ENCODE data around the gene NFATC2IP.
"Not testable (repeated sequence)": the region's sequence is repeated elsewhere in the genome, so short reads cannot be mapped to it uniquely, and the experiment has no call there.

The NFATC2IP gene

DNA sequence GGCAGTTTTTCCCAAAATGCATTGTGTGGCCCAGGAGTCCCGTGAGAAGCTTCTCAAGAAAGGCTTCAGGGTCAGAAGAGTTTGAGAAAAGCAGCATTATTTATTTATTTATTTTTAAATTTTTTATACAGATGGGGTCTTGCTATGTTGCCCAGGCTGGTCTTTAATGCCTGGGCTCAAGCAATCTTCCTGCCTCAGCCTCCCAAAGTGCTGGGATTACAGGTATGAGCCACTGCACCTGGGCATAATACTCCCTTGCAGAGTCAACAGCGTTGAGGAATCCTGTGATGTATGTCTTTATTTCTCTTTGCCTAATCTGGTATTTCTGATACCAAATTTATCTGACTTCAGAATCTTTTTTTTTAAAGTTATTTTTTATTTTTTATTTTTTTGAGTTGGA is 49.3 kb downstream of the NFATC2IP start:
- no peak for DNase-seq

DNA sequence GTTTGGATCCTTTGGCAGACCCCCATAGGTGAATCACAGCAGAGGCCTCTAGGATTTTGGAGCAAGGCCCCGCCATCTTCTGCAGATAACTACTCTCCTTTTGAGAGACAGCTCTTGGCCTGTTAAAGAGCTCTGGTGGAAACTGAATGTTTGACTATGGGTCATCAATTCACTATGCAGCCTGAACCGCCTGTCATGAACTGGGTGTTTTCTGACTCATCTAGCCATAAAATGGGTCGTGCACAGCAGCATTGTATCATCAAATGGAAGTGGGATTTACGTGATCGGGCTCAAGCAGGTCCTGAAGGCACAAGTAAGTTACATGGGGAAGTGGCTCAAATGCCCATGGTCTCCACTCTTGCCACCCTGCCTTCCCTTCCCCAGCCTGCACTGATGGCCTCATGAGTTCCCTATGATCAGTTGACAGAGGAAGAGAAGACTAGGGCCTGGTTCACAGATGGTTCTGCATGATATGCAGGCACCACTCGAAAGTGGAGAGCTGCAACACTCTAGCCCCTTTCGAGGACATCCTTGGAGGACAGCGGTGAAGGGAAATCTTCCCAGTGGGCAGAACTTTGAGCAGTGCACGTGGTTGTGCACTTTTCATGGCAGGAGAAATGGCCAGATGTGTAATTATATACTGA is 53.9 kb downstream of the NFATC2IP start:
- not testable (repeated sequence) for DNase-seq

DNA sequence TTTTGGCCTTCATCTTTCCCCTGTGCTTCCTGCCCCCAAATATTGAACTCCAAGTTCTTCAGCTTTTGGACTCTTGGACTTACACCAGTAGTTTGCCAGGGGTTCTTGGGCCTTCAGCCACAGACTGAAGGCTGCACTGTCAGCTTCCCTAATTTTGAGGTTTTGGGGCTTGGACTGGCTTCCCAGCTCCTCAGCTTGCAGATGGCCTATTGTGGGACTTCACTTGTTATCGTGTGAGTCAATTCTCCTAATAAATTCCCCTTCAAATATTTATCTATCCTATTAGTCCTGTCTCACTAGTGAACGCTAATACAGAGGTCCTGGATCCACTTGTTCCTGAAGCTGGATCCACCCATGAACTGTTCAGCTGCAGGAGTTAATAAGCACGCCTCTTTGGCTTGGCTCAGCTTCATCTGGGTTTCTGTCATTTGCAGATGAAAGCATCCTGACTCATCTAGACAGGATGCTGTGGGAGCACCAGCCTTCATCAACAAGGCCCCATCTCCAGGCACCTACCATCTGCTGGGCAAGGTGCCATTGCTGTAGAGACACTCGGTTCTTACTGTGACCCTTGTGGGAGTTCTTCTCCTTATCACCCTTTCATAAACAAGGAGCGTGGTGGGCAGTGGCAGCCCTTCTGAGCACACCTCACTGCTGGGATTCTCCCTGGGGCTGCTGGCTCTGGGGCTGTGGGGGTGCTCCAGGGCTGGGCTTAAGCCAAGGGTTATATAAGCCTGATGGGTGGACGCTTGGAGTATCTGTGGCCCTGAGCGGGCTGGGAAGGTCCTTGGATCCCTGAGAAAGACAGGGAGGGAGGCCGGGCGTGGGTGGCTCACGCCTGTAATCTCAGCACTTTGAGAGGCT is 57.2 kb downstream of the NFATC2IP start:
- DNase-seq: peak; percentile 80

DNA sequence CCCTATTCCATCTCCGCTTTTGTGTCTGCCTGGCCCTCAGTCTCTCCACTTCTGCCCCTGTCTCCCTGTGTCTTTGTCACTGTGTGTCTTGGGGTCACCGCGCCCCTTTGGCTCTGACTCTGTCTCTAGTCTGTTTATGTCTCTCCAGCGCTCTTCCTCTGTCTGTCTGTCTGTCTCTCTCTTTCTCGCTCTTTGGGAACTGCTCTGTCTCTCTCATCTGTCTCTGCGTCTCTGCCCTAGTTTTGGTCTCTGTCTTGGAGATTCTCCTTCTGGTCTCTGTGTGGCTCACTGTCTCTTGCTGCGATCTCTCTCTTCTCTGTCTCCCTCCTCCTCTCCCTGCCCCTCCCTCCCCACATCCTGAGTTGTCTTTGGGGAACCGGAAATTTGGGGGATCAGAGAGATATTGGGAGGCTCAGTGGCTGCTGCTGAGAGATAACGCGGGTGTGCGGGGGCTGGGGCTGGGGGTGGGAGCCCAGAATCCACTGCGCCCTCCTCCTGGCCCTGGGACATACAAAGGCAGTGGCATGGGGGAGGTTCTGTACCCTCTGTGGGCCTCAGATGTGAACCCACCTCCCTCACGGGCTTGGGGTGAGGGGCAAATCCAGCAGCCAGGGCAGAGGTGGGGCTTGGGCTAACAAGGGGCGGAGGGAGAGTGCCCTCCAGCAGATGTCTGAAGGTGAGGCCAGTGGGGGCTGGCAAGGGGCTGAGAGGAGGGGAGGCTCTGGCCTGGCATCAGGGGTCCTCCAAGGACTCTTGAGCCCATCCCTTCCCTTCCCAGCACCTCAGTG is 58.5 kb downstream of the NFATC2IP start:
- peak; percentile 66 for DNase-seq

DNA sequence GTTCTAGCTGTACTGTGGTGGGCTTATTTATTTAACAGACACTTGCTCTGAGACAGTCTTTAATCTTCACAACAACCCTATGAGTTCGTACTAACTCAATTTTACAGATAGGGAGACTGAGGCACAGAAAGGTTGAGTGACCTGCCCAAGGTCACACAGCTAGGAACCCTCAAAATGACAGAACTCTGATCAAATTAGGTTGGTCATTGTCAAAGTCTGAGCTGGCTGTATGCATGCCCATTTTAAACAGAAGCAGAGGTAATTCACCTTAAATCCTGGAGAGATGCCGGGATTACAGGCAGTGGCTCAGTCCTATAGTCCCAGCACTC is 59.1 kb downstream of the NFATC2IP start:
- no peak for DNase-seq

DNA sequence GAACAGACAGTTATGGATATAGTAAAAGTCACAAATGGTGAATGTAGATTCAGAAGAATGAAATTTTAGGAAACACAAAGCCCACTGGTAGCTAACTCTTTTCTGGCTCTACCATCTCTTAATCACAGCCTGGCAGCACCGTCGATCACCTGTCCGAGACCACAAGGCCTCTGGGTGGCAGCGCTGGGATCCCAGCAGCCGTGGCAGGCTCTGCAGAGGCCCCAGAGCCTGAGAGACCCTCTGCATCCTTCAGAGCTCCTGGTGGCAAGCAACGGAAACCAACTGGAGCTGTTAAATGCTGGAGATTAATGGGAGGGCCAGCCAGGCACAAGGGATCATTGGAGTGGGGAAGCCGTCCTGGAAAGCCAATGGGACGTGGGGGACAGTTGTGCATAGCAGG is 60.4 kb downstream of the NFATC2IP start:
- no peak for DNase-seq

DNA sequence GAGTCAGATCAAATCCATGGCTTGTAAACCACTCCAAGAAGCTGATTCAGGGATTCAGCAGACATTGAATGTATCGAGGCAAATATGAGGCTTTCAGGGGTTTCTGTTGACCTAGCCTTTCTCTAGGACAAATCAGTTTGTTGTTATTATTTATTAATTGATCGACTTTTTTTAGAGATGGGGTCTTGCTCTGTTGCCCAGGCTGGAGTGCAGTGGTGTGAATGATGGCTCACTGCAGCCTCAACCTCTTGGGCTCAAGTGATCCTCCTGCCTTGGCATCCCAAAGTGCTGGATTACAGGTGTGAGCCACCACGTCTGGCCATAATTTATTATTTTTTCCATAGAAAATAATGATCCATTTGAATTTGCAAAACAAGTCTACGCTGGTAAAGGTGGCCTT is 61.1 kb downstream of the NFATC2IP start:
- no peak for DNase-seq

DNA sequence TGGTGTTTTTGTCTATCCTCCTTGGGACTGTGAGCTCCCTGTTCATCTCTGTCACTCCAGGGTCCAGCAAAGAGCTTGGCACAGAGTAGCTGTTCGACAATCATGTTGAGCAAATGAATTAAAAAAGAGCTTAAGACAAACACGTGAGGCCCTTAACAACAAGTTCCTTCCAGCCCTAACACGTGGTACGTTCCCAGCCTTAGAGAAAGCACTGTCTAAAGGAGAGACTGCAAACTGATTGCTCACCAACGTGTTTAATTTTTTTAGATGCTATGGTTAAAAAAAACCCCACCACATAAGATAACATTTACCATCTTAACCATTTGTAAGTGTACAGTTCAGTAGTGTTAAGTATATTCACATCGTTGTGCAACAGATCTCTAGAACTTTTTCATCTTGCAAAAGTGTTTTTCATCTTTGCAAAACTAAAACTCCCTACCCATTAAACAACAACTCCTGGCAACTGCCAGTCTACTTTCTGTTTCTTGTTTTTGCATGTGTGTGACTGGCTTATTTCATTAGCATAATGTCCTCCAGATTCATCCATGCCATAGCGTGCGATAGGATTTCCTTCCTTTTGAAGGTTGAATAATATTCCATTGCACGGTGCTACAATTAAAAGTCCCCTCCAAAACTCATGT is 62.3 kb downstream of the NFATC2IP start:
- no peak for DNase-seq

DNA sequence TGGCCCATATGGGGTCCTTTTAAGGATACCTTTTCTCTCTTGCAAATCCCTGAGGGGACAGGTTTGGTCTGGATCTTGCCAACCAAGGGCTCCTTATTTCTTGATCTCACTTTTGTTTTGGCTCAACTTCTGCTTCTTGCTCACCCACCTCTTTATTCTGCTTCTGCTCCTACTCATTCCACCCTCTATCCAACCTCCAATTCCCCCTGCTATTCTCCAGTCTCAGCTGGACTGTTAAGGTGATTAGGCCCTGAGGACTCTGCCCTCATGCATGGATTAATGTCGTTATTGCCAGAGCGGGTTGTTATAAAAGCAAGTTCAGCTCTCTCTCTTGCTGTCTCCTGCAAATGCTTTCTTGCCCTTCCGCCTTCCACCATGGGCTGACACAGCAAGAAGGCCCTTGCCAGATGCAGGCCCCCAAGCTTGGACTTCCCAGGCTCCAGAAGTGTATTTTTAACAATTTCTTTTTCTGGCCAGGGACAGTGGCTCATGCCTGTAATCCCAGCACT is 63.9 kb downstream of the NFATC2IP start:
- DNase-seq: no peak
